Gastrocnemius medialis (tissue), 4 donors: ENCODE data around the gene CD48.

Experiments
- CTCF ChIP-seq, 5 experiments: fragments of 450-650 bp in 3 of 5; fragments of 200-600 bp in 2 of 5; sonication (generic) in 2 of 5; IDR thresholded peaks in 4 of 5; conservative IDR thresholded peaks in 1 of 5; 1 replicate in 4 of 5; 2 replicates in 1 of 5; pipeline ENCODE4 v1.5.1; 2016 to 2019; ENCODE audit warnings: antibody characterized with exemption in 5 of 5, mild to moderate bottlenecking in 3 of 5, moderate library complexity in 3 of 5
- POLR2A ChIP-seq, 2 donors: fragments of 450-650 bp; IDR thresholded peaks; one replicate each; pipeline ENCODE4 v1.6.1; 2017; ENCODE audit warnings: antibody characterized with exemption in 2 of 2, mild to moderate bottlenecking in 2 of 2, moderate library complexity in 2 of 2

GRCh38 chr1:160702100-160702499, 9.5 kb downstream of the CD48 start:
- TF ChIP-seq CTCF (IDR thresholded peaks at IDR 0.05 in 4 of 5, conservative IDR thresholded peaks at IDR 0.05 in 1 of 5) (no peak), POLR2A (IDR thresholded peaks at IDR 0.05) (no peak)
